GM12865 (cell line): Measurements from ENCODE around the gene TEX29.
A peak's percentile ranks its signal among the peaks of the same experiment; 100 is the strongest.

Experiments
- DNase-seq: peaks from one replicate; pipeline ENCODE4 v3.0.0; 2010; ENCODE audit warnings: low read depth
- H3K4me3 ChIP-seq: 2 replicates; pipeline ENCODE4 v1.5.1; 2011; ENCODE audit warnings: mild to moderate bottlenecking, low read depth, low read length, control low read depth
- CTCF ChIP-seq: IDR thresholded peaks from 2 replicates; pipeline ENCODE4 v1.5.1; 2011; ENCODE audit warnings: low read length, control low read depth, low read depth, inconsistent platforms; ENCODE audit not compliant: insufficient read depth; ENCODE audit errors: missing control alignments

Gene TEX29

GRCh38 chr13:111367340-111367739 lies 46.9 kb downstream of the TEX29 start:
- no peak for DNase-seq
- no peak for TF ChIP-seq CTCF
- H3K4me3 ChIP-seq: no peak overlapping the region

DNA sequence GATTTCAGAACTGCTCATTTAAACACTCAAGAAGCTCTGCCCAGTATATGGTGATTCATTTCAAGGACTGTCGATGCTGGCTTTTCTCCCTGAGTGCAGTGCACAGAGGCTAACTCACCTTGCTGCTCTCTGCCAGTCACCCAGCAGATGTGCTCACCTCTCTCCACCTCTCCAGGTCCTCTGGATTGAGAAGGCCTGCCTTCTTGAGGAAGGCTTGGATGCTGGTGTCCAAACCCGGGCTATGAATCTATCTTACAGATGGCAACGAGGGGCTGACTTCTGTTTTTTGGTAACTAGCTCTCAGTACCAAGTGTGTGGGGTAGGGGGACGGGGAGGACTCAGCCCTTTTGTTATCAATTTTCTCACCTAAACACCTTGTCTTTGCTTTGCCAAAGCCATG lies 47.6 kb downstream of the TEX29 start:
- no peak overlapping the region for H3K4me3 ChIP-seq
- DNase-seq: no peak
- TF ChIP-seq CTCF: no peak

GRCh38 chr13:111370147-111370546 lies 49.7 kb downstream of the TEX29 start:
- DNase-seq: no peak
- no peak for TF ChIP-seq CTCF
- no peak overlapping the region for H3K4me3 ChIP-seq

GRCh38 chr13:111370570-111371535 lies 50.4 kb downstream of the TEX29 start:
- no peak overlapping the region for H3K4me3 ChIP-seq
- no peak for DNase-seq
- no peak for TF ChIP-seq CTCF

GRCh38 chr13:111371720-111372119 lies 51.3 kb downstream of the TEX29 start:
- TF ChIP-seq CTCF: no peak
- no peak overlapping the region for H3K4me3 ChIP-seq
- no peak for DNase-seq

DNA sequence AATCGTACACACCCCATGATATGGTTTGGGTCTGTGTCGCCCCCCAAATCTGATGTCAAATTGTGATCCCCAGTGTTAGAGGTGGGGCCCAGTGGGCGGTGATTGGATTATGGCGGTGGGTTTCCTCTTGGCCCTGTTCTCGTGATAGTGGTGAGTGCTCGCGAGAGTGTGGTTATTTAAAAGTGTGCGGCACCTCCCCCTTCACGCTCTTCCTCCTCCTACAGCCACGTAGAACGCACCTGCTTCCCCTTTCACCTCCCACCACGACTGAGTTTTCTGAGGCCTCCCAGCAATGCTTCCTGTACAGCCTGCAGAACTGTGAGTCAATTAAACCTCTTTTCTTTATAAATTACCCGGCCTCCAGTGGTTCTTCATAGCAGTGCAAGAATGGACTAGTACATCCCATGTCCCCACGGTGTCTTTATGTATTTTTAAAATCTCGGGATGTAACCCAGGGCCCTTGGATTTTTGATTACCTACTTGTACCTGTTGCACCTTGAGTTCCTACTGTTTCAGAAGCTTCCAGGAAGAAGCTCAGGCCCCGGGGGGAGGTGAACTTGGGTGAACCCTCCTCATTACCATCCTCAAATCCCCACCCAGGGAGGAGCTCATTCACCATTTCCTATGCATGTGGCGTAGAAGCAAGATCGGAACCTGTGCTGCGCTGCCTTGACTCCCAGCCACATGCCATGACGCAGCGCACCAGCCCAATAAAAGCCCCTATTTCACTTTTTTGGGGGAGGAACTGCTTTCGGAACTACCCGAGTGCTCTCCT lies 52.4 kb downstream of the TEX29 start:
- no peak overlapping the region for H3K4me3 ChIP-seq
- no peak for TF ChIP-seq CTCF
- peak; percentile 25 for DNase-seq
